ENCODE data around the gene CDH13.
"Not testable (repeated sequence)": the region's sequence is repeated elsewhere in the genome, so short reads cannot be mapped to it uniquely, and the experiment has no call there.

Gene CDH13

DNA sequence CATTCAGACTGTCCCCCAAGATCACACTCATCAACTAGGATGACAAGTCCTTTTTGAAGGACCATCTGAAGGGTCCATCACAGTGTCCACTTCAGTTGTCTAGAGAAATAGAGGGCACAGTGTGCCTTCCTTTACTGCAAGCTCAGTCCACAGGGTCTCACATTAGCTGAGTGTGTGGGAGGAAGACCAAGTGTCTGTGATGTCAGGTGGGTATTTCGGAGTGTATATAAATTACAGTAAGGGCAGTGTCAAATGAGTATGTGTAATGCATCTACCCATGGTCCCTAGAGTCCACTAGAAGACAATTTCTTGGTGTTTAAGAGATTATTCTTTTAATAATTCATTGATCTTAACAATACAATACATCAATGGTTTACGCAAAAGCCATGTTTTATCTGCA is 272.2 kb downstream of the CDH13 start:
- no peak for DNase-seq

DNA sequence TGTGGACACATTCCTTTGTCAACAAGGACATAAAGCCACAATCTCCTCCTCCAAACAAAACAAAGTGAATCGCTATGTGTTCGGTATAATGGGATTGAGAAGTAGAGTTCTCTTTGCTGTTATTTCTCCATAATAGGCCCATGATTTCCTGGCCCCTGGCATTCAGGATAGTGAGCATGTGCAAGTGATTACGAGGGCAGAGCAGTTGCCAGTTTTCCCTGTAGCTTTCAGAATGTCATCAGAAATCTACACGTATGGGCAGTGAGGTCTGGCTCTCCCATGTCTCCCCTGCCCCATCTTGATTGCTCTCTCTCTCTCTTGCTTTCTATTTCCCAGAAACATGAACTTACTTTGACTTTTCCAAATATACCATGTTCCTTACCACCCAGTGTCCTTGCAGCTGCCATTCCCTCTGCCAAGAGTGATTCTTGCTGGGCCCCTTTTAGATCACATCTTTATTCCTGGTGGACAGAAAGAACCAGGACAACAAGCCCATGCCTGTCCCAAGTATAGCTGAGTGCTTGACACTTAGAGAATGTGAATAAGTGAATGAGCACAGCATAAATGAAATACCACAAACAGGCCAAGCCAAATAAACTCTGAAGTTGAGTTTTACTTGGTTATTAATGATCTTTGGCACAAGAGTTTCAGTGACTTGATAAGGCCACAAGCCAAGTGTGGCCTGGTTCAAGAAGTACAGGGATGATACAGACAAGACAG is 273.1 kb downstream of the CDH13 start:
- no peak for DNase-seq

GRCh38 chr16:82900559-82900958 is 273.8 kb downstream of the CDH13 start:
- DNase-seq = no peak

DNA sequence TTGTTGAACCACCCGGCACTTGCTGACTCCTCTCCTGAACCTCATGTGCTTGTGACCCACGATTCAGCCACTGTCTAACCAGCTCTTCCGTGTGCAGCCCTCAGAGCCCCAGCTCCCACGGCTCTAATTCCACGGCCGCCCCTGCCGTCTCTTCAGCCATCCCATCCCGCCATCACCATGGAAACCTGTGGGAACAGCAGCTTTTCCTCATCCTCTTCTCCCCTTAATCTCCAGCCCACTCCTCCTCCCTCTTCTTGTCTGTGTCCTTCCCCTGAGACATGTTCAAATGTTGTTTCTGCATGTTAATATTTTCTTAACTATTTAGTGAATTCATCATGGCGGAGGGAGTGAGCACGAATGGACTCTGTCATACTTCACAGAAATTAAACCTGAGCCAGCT is 285.2 kb downstream of the CDH13 start:
- DNase-seq = no peak

DNA sequence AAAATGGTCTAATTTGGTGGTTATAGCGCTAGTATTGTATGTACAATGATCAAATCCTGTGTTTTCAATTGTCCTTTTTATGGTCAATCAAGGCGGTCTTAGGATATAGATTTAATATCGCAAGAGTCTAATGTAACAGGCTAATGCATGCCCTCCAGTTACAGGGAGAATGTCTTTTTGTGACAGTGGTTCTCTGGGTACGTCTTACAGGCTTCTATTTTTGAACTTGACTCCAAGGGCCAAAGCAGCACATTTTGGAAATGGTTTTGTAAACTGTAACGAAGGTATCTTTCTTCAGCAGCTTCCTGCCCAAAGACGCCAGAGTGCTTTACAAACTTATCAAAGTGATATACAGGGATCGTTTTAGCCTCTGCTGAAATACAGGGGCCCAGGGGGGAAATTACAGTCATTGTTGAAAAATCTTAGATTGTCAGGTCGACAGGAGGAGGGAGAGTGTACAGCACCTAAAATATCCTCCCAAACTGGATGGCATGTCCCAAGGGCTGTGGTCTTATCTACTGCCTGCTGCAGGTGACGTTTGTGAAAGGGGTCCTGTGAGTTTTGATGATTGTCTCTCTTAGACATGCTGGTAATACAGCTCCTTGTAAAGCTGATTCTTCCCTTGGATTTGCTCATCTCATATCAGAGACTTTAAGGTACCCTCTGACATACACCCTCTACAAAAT is 288.5 kb downstream of the CDH13 start:
- no peak for DNase-seq

DNA sequence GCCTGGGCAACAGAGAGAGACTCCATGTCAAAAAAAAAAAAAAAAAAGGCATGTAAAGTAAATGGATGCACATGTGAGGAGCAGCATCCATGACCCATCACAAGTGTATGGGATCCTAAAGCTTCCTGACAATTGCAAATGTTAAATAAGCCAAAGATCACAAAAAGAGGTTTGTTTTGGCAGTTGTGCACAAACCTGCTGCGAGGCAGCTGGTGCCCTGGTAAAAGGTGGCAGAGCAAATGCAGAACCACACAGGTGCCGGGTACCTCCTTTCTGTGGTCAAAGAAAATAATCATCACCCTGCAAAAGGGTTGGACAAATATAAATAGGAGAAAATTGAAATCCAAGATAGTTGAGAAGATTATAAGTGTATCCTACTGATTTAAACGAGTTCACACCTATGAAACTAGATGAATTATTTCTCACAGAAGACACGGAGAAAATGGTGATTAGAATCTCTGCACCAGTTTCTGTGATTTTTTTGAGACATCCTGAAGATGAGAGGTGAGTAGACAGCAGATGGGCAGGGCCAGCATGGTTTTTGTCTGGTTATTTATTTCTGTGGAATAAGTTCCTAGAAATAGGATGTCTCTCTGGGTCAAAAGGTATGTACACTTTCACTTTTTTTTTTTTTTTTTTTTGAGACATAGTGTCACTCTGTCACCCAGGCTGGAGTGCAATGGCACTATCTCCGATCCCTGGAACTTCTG is 291.3 kb downstream of the CDH13 start:
- DNase-seq = no peak

DNA sequence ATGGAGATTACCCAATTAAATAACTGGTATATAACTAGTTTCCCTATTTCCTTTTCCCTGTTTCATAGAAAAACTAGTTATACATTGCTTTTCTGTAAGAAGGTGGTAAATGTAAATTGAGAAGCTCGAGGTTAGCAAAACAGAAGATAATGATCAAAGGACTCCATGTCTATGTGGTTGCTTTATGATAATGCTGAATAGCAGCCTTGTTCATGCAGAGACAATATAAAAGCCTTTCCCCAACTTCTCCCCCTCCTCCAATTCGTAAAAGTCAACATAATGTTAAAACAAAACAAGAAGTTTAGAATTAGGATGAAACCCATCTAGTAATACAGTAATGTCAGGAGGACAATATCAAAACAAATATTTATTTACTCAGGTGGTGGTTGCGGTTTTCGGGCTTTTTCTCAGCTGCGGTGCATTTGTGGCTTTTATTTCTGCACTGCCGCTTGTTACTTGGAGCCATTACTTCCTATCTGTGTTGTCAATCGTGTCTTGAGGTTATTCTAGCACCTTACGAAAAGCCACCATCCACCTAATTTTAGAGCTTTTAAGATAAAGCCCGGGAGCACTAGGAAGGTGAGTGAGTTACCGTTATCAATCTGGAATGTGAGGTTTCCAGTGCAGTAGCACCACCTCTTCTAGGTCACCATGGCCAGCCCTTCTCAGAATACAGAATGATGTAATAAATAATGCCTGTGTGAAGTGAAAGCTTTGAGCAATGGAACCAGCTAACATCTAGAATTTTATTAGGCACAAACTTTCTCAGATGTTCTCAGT is 297.5 kb downstream of the CDH13 start:
- DNase-seq = peak in 1 of 2 donors; percentile 33

- no peak for DNase-seq
Measured at GRCh38 chr16:82926500-82926899, 299.7 kb downstream of the CDH13 start.

GRCh38 chr16:82933933-82934332 is 307.2 kb downstream of the CDH13 start:
- DNase-seq = not testable (repeated sequence)

GRCh38 chr16:82935766-82936165 is 309.0 kb downstream of the CDH13 start:
- DNase-seq = peak in 1 of 2 donors; percentile 8

DNA sequence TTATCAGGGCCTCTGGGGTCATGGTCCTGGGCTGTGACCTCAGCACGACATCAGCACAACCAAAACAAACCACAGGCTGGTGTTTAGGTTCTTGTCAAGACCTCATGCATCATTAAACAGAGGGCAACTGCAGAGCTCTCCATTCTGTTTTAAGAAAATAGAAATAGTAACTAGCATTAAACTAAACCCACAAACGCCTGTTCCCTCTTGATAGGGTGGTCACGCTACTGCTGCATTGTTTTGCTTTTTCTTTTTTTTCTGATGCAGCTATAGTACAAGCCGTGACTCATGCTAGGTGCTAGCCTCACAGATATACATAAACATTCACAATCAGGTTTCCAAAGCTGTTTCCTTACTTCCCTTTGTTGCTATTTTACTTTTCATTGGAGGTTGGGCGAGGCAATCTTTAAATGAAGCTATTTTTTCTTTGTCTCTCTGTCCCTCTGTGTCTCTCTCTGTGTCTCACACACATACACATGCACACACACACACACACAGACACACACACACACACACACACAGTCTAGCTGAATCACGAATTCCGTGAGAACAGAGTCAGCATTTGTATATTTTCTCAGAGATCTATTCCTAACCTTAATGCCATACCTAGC is 310.3 kb downstream of the CDH13 start:
- DNase-seq = peak in 1 of 2 donors; percentile 12

GRCh38 chr16:82937926-82938520 is 311.3 kb downstream of the CDH13 start:
- no peak for DNase-seq

GRCh38 chr16:82943371-82943770 is 316.6 kb downstream of the CDH13 start:
- no peak for DNase-seq

DNA sequence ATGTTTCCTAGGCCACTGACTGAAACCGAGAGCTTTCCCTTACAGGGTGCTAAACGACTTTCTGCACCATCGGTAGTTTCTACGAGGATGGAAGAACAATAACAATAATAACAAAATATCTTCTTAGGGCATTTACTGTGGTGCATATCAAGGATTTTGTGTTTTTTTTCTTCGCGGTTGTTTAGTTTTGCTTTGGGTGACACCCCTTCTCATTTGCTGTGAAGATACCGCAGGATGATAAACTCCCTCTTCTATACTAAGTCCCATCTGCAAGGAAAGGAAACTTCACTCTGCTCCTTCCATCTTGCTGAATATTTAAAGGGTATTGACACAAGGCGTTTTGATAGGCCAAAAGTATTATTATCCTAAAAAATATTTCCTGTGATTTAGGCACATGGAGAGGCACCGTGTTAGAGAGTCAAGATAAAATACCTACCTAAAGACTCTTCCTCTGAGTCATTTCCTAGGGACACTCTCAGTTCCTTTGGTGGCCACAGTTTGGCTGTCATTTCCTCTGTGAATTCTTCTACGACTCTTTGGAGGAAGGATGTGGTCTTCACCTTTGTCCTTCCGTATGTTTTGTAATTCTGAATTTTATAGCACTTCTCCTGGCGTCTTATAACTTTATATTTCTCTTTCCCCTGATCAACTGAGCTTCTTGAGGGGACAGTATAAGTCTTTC is 318.8 kb downstream of the CDH13 start:
- peak in 1 of 2 donors; percentile 38 for DNase-seq

GRCh38 chr16:82947698-82948097 is 320.9 kb downstream of the CDH13 start:
- DNase-seq = no peak

GRCh38 chr16:82949016-82949415 is 322.2 kb downstream of the CDH13 start:
- DNase-seq = no peak

DNA sequence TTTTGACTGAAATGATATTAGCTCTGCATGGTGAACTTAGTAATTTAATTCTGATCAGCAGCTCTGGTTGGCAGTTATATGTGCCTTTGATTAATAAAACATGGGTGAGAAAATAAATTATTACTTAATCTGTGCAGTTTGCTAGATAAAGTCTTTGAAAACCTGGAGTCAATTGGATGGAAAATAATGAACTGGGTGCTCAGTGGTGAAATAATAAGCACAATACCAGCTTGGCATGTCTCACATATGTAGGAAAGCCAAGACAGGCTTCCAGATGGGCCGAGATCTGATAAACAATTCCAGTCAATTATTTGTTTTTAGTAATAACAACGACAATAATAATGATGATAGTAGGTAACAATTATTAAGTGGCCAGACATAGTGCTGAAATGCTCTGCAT is 326.7 kb downstream of the CDH13 start:
- DNase-seq = no peak

- no peak for DNase-seq
Measured at GRCh38 chr16:82954224-82954929, 327.6 kb downstream of the CDH13 start.

GRCh38 chr16:82955741-82956348 is 329.1 kb downstream of the CDH13 start:
- no peak for DNase-seq

DNA sequence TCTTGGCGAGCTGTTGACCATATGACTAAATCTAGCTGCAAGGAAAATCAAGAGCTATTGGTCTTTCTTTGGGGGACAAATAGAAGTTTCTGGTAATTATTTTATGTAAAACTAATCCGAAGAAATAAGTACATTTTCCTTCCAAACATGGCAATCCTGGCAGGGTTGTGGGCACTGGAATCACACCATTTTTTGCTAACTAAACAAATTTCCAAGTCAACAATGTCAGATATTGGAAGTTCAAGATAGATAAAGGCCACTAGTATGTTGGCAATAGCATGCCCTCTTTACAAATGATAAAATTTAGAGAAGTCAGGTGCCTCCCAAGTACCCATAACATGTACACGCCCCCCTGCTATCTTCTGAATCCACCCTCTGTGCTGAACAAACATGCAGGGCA is 330.4 kb downstream of the CDH13 start:
- no peak for DNase-seq

DNA sequence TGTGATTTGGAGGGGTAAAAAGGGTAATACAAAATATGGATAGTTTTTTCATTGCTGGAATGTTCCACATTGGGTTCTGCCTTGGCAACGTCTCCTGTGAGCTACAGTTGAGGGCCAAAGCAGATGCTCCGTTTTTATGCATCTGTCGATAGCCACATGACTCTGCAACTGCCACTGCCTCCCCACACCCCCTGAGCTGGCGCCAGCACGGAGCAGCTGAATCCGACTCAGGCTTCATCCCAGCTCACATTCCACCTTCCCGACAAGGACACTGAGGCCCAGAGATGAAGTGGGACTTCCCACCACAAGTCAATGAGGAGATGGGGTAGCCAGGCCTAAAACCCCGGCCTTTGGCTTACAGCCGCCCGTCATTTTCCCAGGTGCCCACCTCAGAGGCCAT is 334.1 kb downstream of the CDH13 start:
- no peak for DNase-seq

Data from CD4-positive, alpha-beta T cell treated with Interferon alpha-2 for 1 hour (primary cell).